ENCODE results near the gene TMED10.

DNA sequence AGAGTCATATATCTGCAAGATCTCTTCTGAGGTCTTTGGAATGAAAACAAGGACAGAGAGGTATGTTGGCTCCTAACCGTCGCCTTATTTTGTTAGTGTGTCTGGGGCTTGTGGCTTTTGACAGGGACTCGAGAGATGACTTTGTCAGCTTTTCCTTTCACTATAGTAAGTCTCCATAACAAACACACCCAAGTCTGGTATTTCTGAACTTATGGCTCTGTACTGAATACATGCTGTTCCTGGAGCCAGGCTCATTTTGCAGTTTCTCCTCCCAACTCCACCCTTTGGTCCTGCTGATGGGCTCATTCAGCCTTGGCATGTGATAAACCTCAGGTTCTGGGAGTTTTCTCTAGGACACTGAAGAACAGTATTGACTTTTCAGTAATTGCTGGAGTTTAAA lies 27.7 kb upstream of the TMED10 start:
- TF ChIP-seq, protein P1, sequence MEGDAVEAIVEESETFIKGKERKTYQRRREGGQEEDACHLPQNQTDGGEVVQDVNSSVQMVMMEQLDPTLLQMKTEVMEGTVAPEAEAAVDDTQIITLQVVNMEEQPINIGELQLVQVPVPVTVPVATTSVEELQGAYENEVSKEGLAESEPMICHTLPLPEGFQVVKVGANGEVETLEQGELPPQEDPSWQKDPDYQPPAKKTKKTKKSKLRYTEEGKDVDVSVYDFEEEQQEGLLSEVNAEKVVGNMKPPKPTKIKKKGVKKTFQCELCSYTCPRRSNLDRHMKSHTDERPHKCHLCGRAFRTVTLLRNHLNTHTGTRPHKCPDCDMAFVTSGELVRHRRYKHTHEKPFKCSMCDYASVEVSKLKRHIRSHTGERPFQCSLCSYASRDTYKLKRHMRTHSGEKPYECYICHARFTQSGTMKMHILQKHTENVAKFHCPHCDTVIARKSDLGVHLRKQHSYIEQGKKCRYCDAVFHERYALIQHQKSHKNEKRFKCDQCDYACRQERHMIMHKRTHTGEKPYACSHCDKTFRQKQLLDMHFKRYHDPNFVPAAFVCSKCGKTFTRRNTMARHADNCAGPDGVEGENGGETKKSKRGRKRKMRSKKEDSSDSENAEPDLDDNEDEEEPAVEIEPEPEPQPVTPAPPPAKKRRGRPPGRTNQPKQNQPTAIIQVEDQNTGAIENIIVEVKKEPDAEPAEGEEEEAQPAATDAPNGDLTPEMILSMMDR (IDR thresholded peaks at IDR 0.05): no peak
- TF ChIP-seq EZH2 (IDR thresholded peaks at IDR 0.05): no peak

All from neural progenitor cell (in vitro differentiated cells).